ENCODE measurements around the gene FLNC. TPM values are rescaled to one million over a fixed set of nuclear protein-coding genes. Genes with fewer than 3 reads are reported as not detected.

Gene FLNC
- total RNA-seq, 1 donor from 2014 or later, result 149 TPM

GRCh38 chr7:128842674-128843641 is 12.8 kb downstream of the FLNC start:
- no peak overlapping the region for H3K4me3 ChIP-seq (ENCODE audit: low read depth, low read length)
- TF ChIP-seq CTCF (conservative IDR thresholded peaks at IDR 0.05; ENCODE audit: low read depth, low read length), result no peak
- DNase-seq (ENCODE audit: low read depth), result no peak

GRCh38 chr7:128843938-128844621 is 13.9 kb downstream of the FLNC start:
- H3K4me3 ChIP-seq (ENCODE audit: low read depth, low read length), result no peak overlapping the region
- no peak for TF ChIP-seq CTCF (conservative IDR thresholded peaks at IDR 0.05; ENCODE audit: low read depth, low read length)
- no peak for DNase-seq (ENCODE audit: low read depth)

- H3K4me3 ChIP-seq (ENCODE audit: low read depth, low read length), result no peak overlapping the region
- DNase-seq (ENCODE audit: low read depth), result no peak
- no peak for TF ChIP-seq CTCF (conservative IDR thresholded peaks at IDR 0.05; ENCODE audit: low read depth, low read length)
Observed at GRCh38 chr7:128844777-128845311, 14.6 kb downstream of the FLNC start.

- no peak overlapping the region for H3K4me3 ChIP-seq (ENCODE audit: low read depth, low read length)
- TF ChIP-seq CTCF (conservative IDR thresholded peaks at IDR 0.05; ENCODE audit: low read depth, low read length), result no peak
- no peak for DNase-seq (ENCODE audit: low read depth)
Observed at GRCh38 chr7:128845475-128845874, 15.3 kb downstream of the FLNC start.

- no peak for TF ChIP-seq CTCF (conservative IDR thresholded peaks at IDR 0.05; ENCODE audit: low read depth, low read length)
- no peak overlapping the region for H3K4me3 ChIP-seq (ENCODE audit: low read depth, low read length)
- no peak for DNase-seq (ENCODE audit: low read depth)
Observed at GRCh38 chr7:128845987-128846386, 15.8 kb downstream of the FLNC start.

GRCh38 chr7:128846781-128847444 is 16.7 kb downstream of the FLNC start:
- H3K4me3 ChIP-seq (ENCODE audit: low read depth, low read length), result no peak overlapping the region
- DNase-seq (ENCODE audit: low read depth), result no peak
- TF ChIP-seq CTCF (conservative IDR thresholded peaks at IDR 0.05; ENCODE audit: low read depth, low read length), result no peak
